Neural cell (in vitro differentiated cells): ENCODE results near the gene EXOC4.

Source experiments
- EP300 ChIP-seq: fragments of 450-650 bp; conservative IDR thresholded peaks from 2 replicates; pipeline ENCODE4 v1.6.1; 2014; ENCODE audit warnings: antibody characterized with exemption, mild to moderate bottlenecking, moderate library complexity; ENCODE audit not compliant: poor library complexity, severe bottlenecking
- EZH2 ChIP-seq: fragments of 200-600, 300-800 bp; shearing (Covaris generic), sonication (generic); IDR thresholded peaks from 2 replicates; pipeline ENCODE4 v1.6.1; 2014; ENCODE audit warnings: antibody characterized with exemption, low read length, borderline replicate concordance, mild to moderate bottlenecking; ENCODE audit not compliant: insufficient read depth, poor library complexity, severe bottlenecking
- POLR2AphosphoS5 ChIP-seq: IDR thresholded peaks from 2 replicates; pipeline ENCODE4 v1.6.1; 2012
- RAD21 ChIP-seq: fragments of 450-650 bp; conservative IDR thresholded peaks from 2 replicates; pipeline ENCODE4 v1.6.1; 2014; ENCODE audit warnings: antibody characterized with exemption, mild to moderate bottlenecking, moderate library complexity
- SMC3 ChIP-seq: fragments of 450-650 bp; conservative IDR thresholded peaks from 2 replicates; pipeline ENCODE4 v1.6.1; 2014; ENCODE audit warnings: antibody characterized with exemption, mild to moderate bottlenecking, moderate library complexity; ENCODE audit not compliant: poor library complexity
- TAF1 ChIP-seq: IDR thresholded peaks from 2 replicates; pipeline ENCODE4 v1.6.1; 2012; ENCODE audit warnings: low read depth
- TF ChIP-seq, protein P1 (sequence below): fragments of 450-650 bp; IDR thresholded peaks from 2 replicates; pipeline ENCODE4 v1.5.1; 2014; ENCODE audit warnings: antibody characterized with exemption, mild to moderate bottlenecking, moderate library complexity; ENCODE audit not compliant: poor library complexity, severe bottlenecking
- TF ChIP-seq, protein P2 (sequence below): IDR thresholded peaks from 2 replicates; pipeline ENCODE4 v1.6.1; 2012; ENCODE audit warnings: borderline replicate concordance

DNA sequence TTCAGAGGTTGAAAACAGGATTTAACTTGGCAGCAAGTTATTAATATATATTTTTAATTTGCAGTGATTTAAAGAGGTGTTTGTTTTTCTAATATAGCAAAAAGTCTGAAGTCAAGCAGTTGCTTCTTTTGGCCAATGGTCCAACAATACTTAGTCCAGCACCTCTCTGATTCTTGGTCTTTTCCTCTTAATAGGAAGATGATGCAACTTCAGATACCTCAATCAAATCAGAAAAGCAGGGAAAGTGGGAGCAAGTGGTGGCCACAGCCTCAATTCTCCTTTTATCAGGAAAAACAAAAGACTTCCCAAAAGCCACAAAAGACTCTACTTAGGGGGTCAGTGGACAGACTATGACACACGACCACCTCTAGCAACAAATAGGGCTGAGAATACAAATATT is 740.7 kb downstream of the EXOC4 start:
- TF ChIP-seq RAD21 (no peak), SMC3 (no peak), EP300 (no peak), POLR2AphosphoS5 (no peak), EZH2 (no peak), TAF1 (no peak)
- TF ChIP-seq, protein P1, sequence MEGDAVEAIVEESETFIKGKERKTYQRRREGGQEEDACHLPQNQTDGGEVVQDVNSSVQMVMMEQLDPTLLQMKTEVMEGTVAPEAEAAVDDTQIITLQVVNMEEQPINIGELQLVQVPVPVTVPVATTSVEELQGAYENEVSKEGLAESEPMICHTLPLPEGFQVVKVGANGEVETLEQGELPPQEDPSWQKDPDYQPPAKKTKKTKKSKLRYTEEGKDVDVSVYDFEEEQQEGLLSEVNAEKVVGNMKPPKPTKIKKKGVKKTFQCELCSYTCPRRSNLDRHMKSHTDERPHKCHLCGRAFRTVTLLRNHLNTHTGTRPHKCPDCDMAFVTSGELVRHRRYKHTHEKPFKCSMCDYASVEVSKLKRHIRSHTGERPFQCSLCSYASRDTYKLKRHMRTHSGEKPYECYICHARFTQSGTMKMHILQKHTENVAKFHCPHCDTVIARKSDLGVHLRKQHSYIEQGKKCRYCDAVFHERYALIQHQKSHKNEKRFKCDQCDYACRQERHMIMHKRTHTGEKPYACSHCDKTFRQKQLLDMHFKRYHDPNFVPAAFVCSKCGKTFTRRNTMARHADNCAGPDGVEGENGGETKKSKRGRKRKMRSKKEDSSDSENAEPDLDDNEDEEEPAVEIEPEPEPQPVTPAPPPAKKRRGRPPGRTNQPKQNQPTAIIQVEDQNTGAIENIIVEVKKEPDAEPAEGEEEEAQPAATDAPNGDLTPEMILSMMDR: no peak
- TF ChIP-seq, protein P2, sequence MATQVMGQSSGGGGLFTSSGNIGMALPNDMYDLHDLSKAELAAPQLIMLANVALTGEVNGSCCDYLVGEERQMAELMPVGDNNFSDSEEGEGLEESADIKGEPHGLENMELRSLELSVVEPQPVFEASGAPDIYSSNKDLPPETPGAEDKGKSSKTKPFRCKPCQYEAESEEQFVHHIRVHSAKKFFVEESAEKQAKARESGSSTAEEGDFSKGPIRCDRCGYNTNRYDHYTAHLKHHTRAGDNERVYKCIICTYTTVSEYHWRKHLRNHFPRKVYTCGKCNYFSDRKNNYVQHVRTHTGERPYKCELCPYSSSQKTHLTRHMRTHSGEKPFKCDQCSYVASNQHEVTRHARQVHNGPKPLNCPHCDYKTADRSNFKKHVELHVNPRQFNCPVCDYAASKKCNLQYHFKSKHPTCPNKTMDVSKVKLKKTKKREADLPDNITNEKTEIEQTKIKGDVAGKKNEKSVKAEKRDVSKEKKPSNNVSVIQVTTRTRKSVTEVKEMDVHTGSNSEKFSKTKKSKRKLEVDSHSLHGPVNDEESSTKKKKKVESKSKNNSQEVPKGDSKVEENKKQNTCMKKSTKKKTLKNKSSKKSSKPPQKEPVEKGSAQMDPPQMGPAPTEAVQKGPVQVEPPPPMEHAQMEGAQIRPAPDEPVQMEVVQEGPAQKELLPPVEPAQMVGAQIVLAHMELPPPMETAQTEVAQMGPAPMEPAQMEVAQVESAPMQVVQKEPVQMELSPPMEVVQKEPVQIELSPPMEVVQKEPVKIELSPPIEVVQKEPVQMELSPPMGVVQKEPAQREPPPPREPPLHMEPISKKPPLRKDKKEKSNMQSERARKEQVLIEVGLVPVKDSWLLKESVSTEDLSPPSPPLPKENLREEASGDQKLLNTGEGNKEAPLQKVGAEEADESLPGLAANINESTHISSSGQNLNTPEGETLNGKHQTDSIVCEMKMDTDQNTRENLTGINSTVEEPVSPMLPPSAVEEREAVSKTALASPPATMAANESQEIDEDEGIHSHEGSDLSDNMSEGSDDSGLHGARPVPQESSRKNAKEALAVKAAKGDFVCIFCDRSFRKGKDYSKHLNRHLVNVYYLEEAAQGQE: no peak
